Thyroid gland (tissue), 4 donors: ENCODE measurements around the gene HS6ST3.

Experiments used
- POLR2A ChIP-seq, 2 donors: fragments of 450-650 bp; IDR thresholded peaks; one replicate each; pipeline ENCODE4 v1.6.1; 2017; ENCODE audit warnings: antibody characterized with exemption in 2 of 2, mild to moderate bottlenecking in 2 of 2, moderate library complexity in 1 of 2
- TF ChIP-seq, protein P1 (sequence below), 6 experiments: fragments of 200-600 bp in 3 of 6; fragments of 450-650 bp in 3 of 6; sonication (generic) in 3 of 6; IDR thresholded peaks; one replicate each; pipeline ENCODE4 v1.5.1; 2016 to 2019; ENCODE audit warnings: antibody characterized with exemption in 6 of 6, mild to moderate bottlenecking in 2 of 6, inconsistent platforms in 1 of 6, moderate library complexity in 1 of 6

DNA sequence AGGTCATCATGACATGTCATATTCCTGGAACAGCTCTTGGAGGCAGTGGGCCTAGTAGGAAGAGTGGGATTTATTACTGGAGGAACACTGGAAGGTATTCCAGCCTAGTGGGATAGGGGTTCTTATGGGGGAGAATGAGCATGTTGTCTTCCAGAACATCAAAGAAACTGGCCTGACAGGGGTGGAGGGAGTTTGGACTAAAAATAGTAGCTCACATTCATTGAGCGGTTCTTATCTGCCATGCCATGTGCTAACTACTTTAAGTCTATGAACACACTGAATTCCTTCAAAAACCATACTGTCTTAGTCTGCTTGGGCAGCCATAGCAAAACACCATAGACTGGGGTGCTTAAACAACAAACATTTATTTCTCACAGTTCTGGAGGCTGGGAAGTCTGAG is 413.6 kb downstream of the HS6ST3 start:
- TF ChIP-seq, protein P1, sequence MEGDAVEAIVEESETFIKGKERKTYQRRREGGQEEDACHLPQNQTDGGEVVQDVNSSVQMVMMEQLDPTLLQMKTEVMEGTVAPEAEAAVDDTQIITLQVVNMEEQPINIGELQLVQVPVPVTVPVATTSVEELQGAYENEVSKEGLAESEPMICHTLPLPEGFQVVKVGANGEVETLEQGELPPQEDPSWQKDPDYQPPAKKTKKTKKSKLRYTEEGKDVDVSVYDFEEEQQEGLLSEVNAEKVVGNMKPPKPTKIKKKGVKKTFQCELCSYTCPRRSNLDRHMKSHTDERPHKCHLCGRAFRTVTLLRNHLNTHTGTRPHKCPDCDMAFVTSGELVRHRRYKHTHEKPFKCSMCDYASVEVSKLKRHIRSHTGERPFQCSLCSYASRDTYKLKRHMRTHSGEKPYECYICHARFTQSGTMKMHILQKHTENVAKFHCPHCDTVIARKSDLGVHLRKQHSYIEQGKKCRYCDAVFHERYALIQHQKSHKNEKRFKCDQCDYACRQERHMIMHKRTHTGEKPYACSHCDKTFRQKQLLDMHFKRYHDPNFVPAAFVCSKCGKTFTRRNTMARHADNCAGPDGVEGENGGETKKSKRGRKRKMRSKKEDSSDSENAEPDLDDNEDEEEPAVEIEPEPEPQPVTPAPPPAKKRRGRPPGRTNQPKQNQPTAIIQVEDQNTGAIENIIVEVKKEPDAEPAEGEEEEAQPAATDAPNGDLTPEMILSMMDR (IDR thresholded peaks at IDR 0.05), result no peak
- no peak for TF ChIP-seq POLR2A (IDR thresholded peaks at IDR 0.05)
